IPS-11a (cell line): ENCODE results near the gene PSRC1.
A peak's percentile ranks its signal among the peaks of the same experiment; 100 is the strongest.
"Not testable (repeated sequence)": the region's sequence is repeated elsewhere in the genome, so short reads cannot be mapped to it uniquely, and the experiment has no call there.

Experiments
- H3K4me3 ChIP-seq: one replicate; pipeline ENCODE4 v1.5.1; 2013; ENCODE audit warnings: low read depth, low read length, control low read depth

Gene PSRC1

GRCh38 chr1:109282952-109283747 lies at the start of gene PSRC1:
Gene PSRC1 (minus strand): TSS chr1:109283145.
- peak within 1 kb of the TSS; percentile 86 for H3K4me3 ChIP-seq

- H3K4me3 ChIP-seq, result no peak overlapping the region
These were observed 48.2 kb upstream of the PSRC1 start for GRCh38 chr1:109331113-109331512.

DNA sequence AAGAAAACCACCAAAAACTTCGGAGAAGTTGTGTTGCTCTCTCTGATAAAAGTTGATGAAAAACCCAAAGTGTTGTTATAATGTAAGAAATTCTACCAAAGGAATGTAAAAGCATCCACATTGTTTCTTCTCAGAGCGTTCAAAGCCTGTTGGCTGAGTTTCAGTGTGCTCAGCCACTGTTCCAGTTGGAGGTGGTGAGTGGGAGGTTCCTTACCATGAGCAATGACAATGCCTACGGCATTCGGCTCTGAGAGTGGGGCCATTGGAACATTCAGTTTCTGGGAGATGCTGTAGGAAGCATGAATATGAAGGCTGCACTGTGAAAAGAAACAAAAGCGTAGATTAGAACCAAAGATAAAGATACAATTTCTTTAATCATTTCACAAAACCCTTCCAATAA lies 44.3 kb upstream of the PSRC1 start:
- no peak overlapping the region for H3K4me3 ChIP-seq

- H3K4me3 ChIP-seq, result no peak overlapping the region
These were observed 40.0 kb upstream of the PSRC1 start for GRCh38 chr1:109322974-109323373.

DNA sequence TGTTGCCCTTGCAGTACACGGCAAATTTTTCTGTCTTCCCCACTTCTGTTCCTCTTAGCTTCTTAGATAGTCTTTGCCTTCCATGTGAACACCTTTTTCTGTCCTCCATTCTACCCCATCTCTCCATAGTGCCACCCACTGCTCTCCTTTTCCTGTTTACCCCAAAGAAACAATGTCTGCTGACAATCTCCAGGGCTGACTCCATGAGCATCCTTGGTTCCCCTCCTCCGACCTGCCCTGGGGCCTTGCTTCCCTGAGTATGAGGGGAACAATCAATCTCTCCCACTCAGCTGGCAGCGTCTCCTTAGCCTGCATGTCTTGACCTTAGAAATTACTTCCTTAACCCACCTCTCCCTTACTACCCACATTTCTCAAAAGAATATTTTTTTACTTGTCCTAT lies 36.2 kb upstream of the PSRC1 start:
- no peak overlapping the region for H3K4me3 ChIP-seq

- H3K4me3 ChIP-seq, result no peak overlapping the region
These were observed 33.6 kb upstream of the PSRC1 start for GRCh38 chr1:109316506-109316905.

GRCh38 chr1:109315288-109315687 lies 32.3 kb upstream of the PSRC1 start:
- H3K4me3 ChIP-seq, result no peak overlapping the region

DNA sequence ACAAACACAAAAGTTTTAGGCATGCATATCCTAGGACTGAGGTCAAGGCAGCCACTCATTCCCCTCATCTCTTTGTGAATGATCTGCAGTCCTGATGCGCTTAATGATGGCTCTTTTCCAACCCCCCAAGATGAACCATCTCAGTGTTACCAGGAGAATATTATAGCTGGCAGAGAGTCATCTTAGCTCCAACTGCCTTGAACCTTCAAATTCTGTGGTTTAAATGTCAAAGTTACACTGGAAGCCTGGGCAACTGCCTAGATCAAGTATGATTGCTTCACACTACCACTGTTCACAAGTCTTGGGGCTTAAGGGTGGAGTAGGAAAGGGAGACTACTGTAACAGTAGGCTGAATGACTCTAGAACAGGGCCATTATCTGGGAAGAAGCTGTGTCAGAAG lies 31.9 kb upstream of the PSRC1 start:
- H3K4me3 ChIP-seq, result no peak overlapping the region

GRCh38 chr1:109312978-109313775 lies 30.2 kb upstream of the PSRC1 start:
- no peak overlapping the region for H3K4me3 ChIP-seq

- H3K4me3 ChIP-seq, result no peak overlapping the region
These were observed 29.3 kb upstream of the PSRC1 start for GRCh38 chr1:109312246-109312645.

DNA sequence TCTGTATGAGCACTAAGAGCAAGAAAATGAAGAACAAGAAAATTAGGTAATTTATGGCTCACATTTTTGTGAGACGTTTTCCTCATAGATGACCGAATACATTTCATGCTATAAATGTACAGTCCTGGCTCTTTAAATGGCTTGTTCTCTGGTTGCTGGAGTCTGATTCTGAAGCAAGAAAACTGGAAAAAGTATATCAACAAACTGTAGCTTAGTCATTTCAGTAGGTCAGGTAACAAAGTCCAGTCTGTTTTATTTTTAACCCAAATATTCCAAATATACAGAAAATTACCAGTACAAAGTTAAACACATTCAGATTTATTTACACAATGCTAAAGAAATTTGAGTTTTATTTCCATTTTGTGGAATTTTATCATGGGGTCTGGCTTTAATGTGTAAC lies 26.4 kb upstream of the PSRC1 start:
- no peak overlapping the region for H3K4me3 ChIP-seq

DNA sequence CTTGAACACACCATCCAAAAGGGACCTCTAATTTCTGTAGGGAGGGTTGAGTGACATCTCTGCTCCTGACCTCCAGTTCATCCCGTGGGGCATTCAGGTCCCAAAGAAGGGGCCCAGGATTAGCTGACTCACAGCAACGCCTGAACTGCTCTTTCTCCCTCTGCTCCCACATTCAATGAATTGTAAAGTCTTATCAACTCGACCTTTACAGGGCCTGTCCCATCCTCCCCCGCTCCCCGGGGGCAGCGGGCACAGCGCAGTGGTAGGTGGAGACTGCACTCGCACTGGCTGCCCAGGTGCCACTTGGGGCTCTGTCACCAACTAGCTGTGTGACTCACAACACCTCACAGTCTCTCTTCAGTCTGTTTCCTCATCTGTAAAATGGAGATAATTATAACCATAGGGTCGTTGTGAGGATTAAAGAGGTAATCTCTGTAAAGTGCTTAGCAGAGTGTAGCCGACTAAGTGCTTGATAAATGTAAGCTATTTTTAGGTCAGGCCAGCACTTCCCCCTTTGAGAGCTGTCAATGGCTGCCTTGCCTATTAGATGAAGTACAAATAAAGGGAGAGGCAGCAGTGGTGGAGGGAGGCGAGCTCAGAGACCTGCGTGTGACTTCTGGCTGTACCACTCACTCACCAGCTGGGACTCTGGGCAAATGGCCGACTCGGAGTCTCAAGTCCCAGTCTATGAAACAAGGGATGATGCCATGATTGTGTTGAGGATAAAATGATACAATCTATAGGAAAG lies 24.5 kb upstream of the PSRC1 start:
- no peak overlapping the region for H3K4me3 ChIP-seq

DNA sequence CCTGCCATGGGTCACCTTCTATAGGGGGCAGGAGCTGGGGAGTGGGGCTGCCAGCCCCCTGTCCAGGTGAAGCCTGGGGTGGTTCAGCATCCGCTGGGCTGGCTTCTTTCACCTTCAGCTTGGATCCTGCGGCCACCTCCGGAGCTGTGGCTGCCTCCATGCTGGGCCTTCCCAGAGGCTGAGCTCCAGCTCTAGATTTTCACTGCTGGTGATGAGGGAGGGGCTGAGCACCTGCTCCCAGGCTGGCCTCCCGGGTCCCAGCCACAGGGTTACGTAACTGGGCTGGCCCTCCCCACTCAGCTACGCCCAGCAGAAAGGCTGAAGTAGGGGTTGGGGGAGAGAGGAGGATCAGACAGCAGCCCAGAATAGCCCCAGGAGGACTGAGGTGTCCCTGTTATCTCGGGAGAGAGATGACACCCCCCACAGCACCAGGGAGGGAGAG lies 23.9 kb upstream of the PSRC1 start, which contains the start of gene MYBPHL:
MYBPHL (minus strand) TSS at position 180 of the 442 bp plus-strand sequence; CDS start at position 160, 20 bp downstream.
- H3K4me3 ChIP-seq, result no peak within 1 kb of the TSS

DNA sequence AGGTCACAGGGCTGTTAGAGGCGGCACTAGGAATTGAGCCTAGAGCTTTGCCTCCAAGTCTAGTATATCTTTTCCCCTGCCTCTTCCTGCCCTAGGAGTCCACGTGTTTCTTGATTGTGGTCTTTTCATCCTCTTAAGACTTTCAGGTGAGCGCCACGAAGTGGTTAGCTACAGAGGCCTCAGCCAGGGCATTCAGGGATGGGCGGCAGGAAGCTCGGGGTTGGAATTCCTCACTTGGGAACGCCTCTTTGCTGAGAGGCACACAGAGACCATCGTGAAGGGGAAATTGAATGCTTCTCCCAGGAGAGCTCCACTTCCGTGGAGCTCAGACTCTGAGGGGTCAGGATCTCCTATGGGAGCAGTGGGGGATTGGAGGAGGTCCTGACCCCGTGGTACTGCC lies 23.0 kb upstream of the PSRC1 start:
- H3K4me3 ChIP-seq, result not testable (repeated sequence)

DNA sequence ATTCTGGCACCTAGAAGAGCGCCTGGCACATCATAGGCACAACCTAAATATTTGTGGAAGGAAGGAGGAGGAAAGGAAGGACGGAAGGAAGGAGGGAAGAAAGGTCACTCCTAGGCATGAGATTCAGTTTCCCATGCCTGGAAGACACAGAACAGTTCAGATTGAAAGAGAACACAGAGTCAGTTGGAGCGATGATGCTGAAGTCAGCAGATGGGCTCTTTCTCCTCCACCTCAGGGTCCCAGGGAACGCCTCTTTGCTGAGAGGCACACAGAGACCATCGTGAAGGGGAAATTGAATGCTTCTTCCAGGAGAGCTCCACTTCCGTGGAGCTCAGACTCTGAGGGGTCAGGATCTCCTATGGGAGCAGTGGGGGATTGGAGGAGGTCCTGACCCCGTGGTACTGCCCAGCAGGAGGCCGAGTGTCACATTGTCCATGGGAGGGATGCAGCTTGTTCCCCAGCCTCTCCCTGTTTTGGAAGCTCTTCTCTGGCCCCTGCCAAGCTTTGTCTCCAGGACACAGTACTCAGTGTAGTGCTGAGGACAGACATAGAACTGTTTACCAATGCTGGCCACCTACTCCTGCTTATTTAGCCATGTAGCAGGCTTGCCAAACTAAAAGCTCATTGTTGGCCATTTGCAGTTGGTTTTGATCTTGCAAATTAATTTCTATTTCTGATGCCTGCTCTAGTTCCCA lies 21.4 kb upstream of the PSRC1 start:
- no peak overlapping the region for H3K4me3 ChIP-seq

- no peak overlapping the region for H3K4me3 ChIP-seq
These were observed 18.9 kb upstream of the PSRC1 start for GRCh38 chr1:109301874-109302273.

DNA sequence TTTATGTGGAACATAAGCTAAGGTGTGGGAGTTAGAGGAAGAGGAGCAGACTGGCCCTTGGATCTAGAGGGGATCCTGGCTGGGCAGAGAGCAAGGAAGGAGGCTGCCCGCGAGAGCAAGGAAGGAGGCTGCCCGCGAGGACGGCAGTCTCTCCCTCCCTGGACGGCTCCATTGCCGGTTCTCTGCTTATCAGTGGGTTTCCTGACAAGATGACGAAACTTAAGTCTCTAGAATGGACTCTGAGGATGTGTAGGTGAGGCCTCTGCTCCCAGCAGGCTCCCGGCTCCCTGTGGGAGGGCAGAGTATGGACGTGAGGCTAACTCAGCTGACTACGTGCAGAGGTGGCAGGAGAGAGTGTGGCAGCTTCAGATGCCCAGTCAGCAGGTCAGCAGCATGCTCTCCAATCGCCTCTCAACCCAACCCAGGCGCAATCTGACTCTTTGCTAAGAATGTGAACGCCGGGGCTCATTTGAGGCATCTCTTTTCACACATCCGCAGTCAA lies 17.8 kb upstream of the PSRC1 start:
- H3K4me3 ChIP-seq, result no peak overlapping the region

DNA sequence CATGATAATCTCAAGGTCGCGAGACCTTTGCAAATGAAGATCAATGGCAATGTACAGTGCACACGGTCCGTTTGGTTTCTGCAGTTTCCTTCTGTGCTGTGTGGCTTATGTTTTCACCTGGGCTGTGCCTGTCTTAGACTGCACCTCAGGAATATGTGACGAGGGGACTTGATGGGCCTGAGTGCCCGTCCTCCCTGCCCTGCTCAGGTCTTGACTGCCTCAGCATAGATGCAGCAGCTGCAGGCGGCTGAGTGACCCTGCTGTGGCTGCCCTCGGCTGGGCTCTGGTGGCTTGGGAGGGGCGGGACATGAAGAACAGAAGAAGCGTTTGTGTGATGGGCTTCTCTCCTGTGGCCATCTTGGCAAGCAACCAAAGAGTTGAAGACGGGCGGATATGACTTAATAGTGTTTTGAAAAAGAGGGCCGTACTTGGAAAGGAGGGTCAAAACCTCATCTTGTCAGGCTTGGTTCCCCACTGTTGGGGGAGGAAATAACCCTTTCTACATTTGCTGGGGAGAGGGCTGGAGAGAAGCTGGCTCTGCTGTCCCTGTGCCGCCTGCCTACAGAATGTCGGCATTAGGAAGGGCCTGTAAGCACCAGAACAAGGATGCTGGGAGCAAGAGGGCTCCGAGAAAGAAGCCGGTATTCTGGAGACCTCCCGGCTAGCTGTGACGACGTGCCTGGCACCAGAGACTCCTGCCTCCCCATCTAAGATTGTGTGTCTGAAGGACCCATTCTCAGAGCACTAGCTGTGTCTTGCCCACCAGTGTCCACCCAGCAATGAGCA lies 16.8 kb upstream of the PSRC1 start:
- H3K4me3 ChIP-seq, result no peak overlapping the region

- no peak overlapping the region for H3K4me3 ChIP-seq
These were observed 16.0 kb upstream of the PSRC1 start for GRCh38 chr1:109298666-109299557.
